Aorta (tissue), 5 donors: ENCODE results near the gene SLC25A47. TPM values are rescaled to one million over a fixed set of nuclear protein-coding genes. Genes with fewer than 3 reads are reported as not detected.

Source experiments
- ATAC-seq: fragments of 200-7000 bp; cut with Tn5 transposase; one replicate; pipeline ENCODE4 v1.9.1; 2022; ENCODE audit warnings: moderate library complexity; ENCODE audit not compliant: low FRiP score
- DNase-seq, 2 donors: peaks; one replicate each; pipeline ENCODE4 v3.0.0-alpha.2; 2020
- H3K27ac ChIP-seq, 2 donors: one replicate each; pipeline ENCODE4 v1.5.1; 2013; ENCODE audit warnings: low read length in 2 of 2, mild to moderate bottlenecking in 2 of 2, moderate library complexity in 2 of 2, control low read depth in 1 of 2, inconsistent platforms in 1 of 2, low read depth in 1 of 2
- H3K27me3 ChIP-seq, 2 donors: one replicate each; pipeline ENCODE4 v1.6.1; 2013; ENCODE audit warnings: control low read depth in 1 of 2, low read length in 1 of 2, mild to moderate bottlenecking in 1 of 2, moderate library complexity in 1 of 2; ENCODE audit not compliant: insufficient read depth in 2 of 2, control insufficient read depth in 1 of 2
- H3K36me3 ChIP-seq, 2 donors: one replicate each; pipeline ENCODE4 v1.6.1; 2013; ENCODE audit warnings: control low read depth in 1 of 2, low read length in 1 of 2, mild to moderate bottlenecking in 1 of 2; ENCODE audit not compliant: insufficient read depth in 2 of 2, control insufficient read depth in 1 of 2
- H3K4me1 ChIP-seq, 2 donors: one replicate each; pipeline ENCODE4 v1.6.1; 2013; ENCODE audit warnings: low read length in 2 of 2, control low read depth in 1 of 2, mild to moderate bottlenecking in 1 of 2, moderate library complexity in 1 of 2; ENCODE audit not compliant: insufficient read depth in 2 of 2, control insufficient read depth in 1 of 2
- H3K4me3 ChIP-seq, 2 donors: one replicate each; pipeline ENCODE4 v1.5.1; 2013; ENCODE audit warnings: low read length in 2 of 2, control low read depth in 1 of 2, mild to moderate bottlenecking in 1 of 2
- H3K9me3 ChIP-seq: one replicate; pipeline ENCODE4 v1.6.1; 2013; ENCODE audit warnings: mild to moderate bottlenecking, low read length; ENCODE audit not compliant: control insufficient read depth
- WGBS, 2 donors: extraction: QIAGEN DNeasy Blood & Tissue Kit; methylation state at CpG; one replicate each; pipeline ENCODE4 v1.1.7; 2013; 5-methylcytosine and 5-hydroxymethylcytosine counted together
- intact Hi-C, 2 donors: fragments of 100-400 bp; cut with DNase I; formaldehyde crosslinking; loops; one replicate each; pipeline versions ENCODE4 v1.14.2 to v1.15.0; 2022
- polyA plus RNA-seq, 2 donors: library from polyadenylated mRNA; stranded (reverse); fragments of 200-250 nt; gene quantifications; one replicate each; pipeline ENCODE4 v1.2.3, GENCODE V29; 2013
- total RNA-seq, 2 donors: library from RNA; stranded (reverse); fragmentation: NEBNext Ultra II Directional; extraction: Animal tissue kit (Norgen Biotek cat#: 25700); gene quantifications; one replicate each; pipeline ENCODE4 v1.2.1, GENCODE V29; 2021
- donor health status: healthy with polysubstance abuse.
- donor health status: Bipolar disorder and iron deficiency.
- donor health status: DM: no; HTN: no; CAD: no.
- donor health status: DM: no; HTN: no; CAD: no.
- donor health status: DM: yes; HTN: yes; CAD: no.

The SLC25A47 gene
- total and polyA plus RNA-seq, 4 donors: not detected

GRCh38 chr14:100370003-100370402, 46.9 kb downstream of the SLC25A47 start:
- DNase-seq (no peak), ATAC-seq (no peak)
- intact Hi-C loops: loop anchor here in 1 of 2 donors (10.0 kb wide), 2 partner anchors 125 to 385 kb away; no protein-coding TSS in a partner anchor
- WGBS, 2 donors: 88 to 94% methylated on average over 4 of the region's 4 CpGs
- Histone ChIP-seq H3K4me3 (no peak overlapping the region), H3K9me3 (no peaks in the 10 kb centered on the region), H3K27me3 (no peaks in the 10 kb centered on the region), H3K4me1 (peaks cover 0 to 4% of the 10 kb centered on the region in 2 donors), H3K27ac (no peak overlapping the region), H3K36me3 (peaks cover 0 to 2% of the 10 kb centered on the region in 2 donors)

- Histone ChIP-seq H3K27me3 (no peaks in the 10 kb centered on the region), H3K4me3 (no peak overlapping the region), H3K9me3 (no peaks in the 10 kb centered on the region), H3K4me1 (peaks cover 0 to 4% of the 10 kb centered on the region in 2 donors), H3K36me3 (peaks cover 0 to 2% of the 10 kb centered on the region in 2 donors), H3K27ac (no peak overlapping the region)
- DNase-seq (no peak), ATAC-seq (no peak)
- intact Hi-C loops: loop anchor here in 1 of 2 donors (10.0 kb wide), 2 partner anchors 127 to 387 kb away; no protein-coding TSS in a partner anchor
- 87 to 88% methylated on average over 6 of the region's 6 CpGs for WGBS, 2 donors
Measured at GRCh38 chr14:100371773-100372172, 48.6 kb downstream of the SLC25A47 start.

DNA sequence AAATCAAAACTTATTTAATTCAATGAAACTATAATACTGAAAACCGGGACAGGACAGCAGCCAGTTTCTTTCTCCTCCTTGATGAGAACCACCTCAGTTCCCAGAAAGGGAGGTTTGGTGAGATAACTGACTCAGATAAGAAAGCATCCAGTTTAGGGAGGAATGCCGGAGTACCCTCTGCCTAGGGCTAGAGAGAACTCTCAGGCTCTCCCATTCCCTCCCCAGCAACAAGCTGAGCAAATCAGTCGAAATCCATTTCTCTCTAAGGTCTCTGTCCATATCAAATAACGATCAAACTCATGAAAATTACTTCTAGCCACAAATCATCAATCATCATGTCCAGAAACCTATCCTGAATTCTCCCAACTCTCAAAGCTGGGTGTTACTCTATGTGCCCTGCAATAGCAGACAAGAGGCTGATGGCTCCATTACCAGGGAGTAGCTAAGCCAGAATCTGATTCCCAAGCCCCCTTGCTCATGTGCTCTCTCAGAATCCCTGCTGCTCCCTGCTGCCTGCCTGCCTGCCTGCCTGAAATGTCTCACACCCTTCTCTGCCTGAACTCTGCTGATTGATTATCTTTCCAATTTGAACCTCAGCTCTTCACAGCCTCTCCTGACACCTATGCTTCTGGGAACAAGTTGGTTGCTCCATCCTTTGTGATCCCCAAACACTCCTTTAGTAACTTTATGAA, 49.4 kb downstream of the SLC25A47 start:
- 80 to 83% methylated on average over 4 of the region's 4 CpGs for WGBS, 2 donors
- peaks cover 0 to 4% of the 10 kb centered on the region in 2 donors for H3K4me1 ChIP-seq
- ATAC-seq (no peak), DNase-seq (no peak)
- H3K27me3 ChIP-seq: no peaks in the 10 kb centered on the region
- intact Hi-C loops: loop anchor here in 1 of 2 donors (10.0 kb wide), 2 partner anchors 128 to 388 kb away; no protein-coding TSS in a partner anchor
- no peak overlapping the region for H3K4me3 ChIP-seq
- H3K27ac ChIP-seq: no peak overlapping the region
- H3K36me3 ChIP-seq: peaks cover 0 to 2% of the 10 kb centered on the region in 2 donors
- no peaks in the 10 kb centered on the region for H3K9me3 ChIP-seq

- no peaks in the 10 kb centered on the region for H3K36me3 ChIP-seq
- no peak overlapping the region for H3K27ac ChIP-seq
- intact Hi-C loops: loop anchor here in 1 of 2 donors (10.0 kb wide), 2 partner anchors 129 to 389 kb away; no protein-coding TSS in a partner anchor
- H3K27me3 ChIP-seq: no peaks in the 10 kb centered on the region
- DNase-seq: no peak
- ATAC-seq: no peak
- H3K9me3 ChIP-seq: no peaks in the 10 kb centered on the region
- WGBS, 2 donors: 86 to 88% methylated on average over 2 of the region's 2 CpGs
- peaks cover 0 to 4% of the 10 kb centered on the region in 2 donors for H3K4me1 ChIP-seq
- H3K4me3 ChIP-seq: no peak overlapping the region
Measured at GRCh38 chr14:100374270-100374669, 51.1 kb downstream of the SLC25A47 start.

DNA sequence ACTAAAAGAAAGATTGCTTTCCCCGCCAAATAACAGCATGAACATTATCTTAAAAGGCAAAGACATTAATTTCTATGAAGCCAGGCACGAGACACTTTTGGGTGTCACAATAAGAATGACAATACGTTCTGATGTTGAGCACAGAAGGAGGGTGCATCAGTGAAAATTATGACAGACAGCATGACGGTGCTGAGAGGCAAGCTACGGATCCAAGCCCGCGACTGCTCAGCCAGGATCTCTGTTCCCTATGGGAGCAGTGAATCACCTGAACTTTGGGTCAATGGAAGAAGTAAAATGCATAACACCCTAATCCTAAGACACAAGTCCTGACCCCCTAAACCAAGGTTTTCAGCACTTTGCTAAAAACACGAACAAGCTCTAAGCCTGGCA, 51.7 kb downstream of the SLC25A47 start:
- peaks cover 0 to 4% of the 10 kb centered on the region in 2 donors for H3K4me1 ChIP-seq
- ATAC-seq: no peak

DNA sequence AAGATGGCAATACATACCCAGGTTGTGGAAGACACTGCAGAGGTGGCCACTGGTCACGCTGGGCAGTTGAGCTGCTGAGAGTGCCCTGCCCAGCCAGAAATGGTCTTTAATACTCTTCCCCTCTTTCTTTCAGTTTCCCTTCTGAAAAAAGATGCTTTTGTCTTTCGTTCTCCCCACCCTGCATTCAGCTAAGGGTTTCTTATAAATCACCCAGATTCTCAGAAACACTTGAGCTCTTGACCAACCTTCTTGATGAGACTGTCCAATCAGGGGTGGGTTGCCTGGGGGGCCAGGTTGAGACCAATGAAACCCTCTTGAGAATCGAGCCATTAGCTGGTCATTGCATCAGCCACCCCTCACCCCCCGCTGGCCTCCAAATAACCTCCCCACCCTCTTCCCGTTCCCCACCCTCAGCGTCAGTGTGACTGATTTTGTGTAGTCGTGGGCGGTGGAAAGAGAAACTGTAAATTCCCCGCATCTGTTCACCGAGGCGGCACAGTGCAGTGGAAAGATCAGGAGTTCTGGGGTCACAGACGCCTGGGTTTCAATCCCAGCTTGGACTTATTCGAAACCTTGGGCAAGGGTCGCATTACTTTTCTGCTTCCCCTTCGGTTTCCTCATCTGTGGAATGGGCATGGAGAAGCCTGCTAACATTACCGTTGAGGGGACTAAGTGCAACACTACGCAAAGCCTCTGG, 52.3 kb downstream of the SLC25A47 start:
- intact Hi-C loops: loop anchor here (5.0 to 10.0 kb wide), 5 partner anchors 68 to 393 kb away; partner anchors contain the start of gene SLC25A29 (in 2 of the 2)
- ATAC-seq (peak; percentile 81), DNase-seq (peak; percentile 88 to 92)
- H3K4me1 ChIP-seq: peaks cover 0 to 4% of the 10 kb centered on the region in 2 donors
- no peaks in the 10 kb centered on the region for H3K36me3 ChIP-seq
- H3K27me3 ChIP-seq: no peaks in the 10 kb centered on the region
- no peaks in the 10 kb centered on the region for H3K9me3 ChIP-seq
- H3K4me3 ChIP-seq: peak overlapping the region; percentile 46 to 52
- 3 to 6% methylated on average over 17 of the region's 17 CpGs for WGBS, 2 donors
- H3K27ac ChIP-seq: peak overlapping the region; percentile 66 to 86

More for the DNA sequence above, 51.7 kb downstream of the SLC25A47 start:
- Histone ChIP-seq H3K27me3 (no peaks in the 10 kb centered on the region), H3K36me3 (no peaks in the 10 kb centered on the region), H3K4me3 (no peak overlapping the region), H3K27ac (peak overlapping the region in 1 of 2 donors; percentile 26), H3K9me3 (no peaks in the 10 kb centered on the region)
- DNase-seq: peak in 1 of 2 donors; percentile 65
- 76 to 84% methylated on average over 8 of the region's 8 CpGs for WGBS, 2 donors
- intact Hi-C loops: loop anchor here (5.0 to 10.0 kb wide), 5 partner anchors 68 to 393 kb away; partner anchors contain the start of gene SLC25A29 (in 2 of the 2)

DNA sequence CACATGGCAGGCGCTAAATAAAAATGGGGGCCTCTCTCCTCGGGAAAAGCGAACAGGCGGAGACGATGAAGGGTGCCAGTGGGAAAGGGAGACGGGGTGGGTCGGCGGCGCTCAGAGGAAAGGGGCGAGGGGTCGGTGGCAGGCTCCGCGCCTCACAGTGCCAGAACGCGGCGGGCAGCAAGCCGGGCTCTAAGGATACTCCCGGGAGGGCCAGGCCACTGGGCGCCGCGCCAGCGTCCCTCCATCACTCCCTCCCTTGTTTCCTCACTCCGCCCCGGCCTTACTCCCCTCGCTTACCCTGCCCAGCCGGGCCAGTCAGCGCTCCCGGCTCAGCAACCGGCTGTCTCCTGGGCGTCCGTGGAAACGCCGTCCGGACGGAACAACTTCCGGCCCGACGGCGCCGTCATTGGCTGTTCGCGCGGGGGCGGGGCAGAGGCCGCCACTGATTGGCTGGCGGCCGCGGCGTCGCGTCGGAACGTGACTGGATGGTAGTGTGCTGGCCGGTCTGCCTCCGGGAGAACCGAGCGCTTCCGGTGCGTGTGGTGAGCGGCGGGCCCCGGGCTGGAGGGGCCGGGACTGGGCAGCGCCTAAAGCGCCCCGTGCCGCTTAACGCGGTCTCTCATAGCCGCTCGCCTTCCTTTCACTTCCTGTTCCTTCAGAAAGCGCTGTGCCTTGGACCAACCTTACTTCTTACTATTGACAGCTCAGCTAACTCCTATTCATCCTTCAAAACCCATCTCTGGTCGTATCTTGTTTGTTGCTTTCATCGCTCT, 53.0 kb downstream of the SLC25A47 start, which contains the start of gene WDR25:
Gene WDR25 (plus strand): TSS at position 523 of the 773 bp plus-strand sequence.
- intact Hi-C loops: loop anchor here (2.0 to 10.0 kb wide), 6 partner anchors 69 to 394 kb away; partner anchors contain the start of gene SLC25A29 (in 2 of the 2)

DNA sequence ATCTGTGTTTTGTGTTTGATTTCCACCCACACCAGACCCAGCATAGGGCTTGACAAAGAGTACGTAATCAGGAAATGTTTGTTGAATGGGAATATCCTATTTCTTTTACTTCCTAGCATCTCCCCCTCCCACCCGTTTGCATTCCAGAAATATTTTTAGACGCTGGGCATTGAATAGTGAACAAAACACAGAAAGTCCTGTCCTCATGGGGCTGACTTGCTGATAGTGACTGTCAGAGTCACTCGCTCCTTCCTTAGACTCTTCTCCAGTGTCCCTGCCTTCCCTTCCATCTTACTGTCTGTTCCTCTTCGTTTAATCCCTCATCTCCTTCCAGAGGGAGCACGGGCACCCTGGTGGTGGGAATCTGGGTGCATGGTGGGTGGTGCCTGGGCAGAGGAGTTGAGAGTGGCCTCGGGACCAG, 53.6 kb downstream of the SLC25A47 start:
- H3K27ac ChIP-seq: peak overlapping the region in 1 of 2 donors; percentile 21
- no peaks in the 10 kb centered on the region for H3K9me3 ChIP-seq
- ATAC-seq: no peak
- H3K4me3 ChIP-seq: peak overlapping the region; percentile 22 to 63
- intact Hi-C loops: loop anchor here (2.0 to 10.0 kb wide), 6 partner anchors 69 to 394 kb away; partner anchors contain the start of gene SLC25A29 (in 2 of the 2)
- WGBS, 2 donors: 13 to 20% methylated on average over 7 of the region's 7 CpGs
- H3K4me1 ChIP-seq: peaks cover 0 to 4% of the 10 kb centered on the region in 2 donors
- no peak for DNase-seq
- no peaks in the 10 kb centered on the region for H3K27me3 ChIP-seq
- H3K36me3 ChIP-seq: no peaks in the 10 kb centered on the region

More for the DNA sequence above, 53.0 kb downstream of the SLC25A47 start, which contains the start of gene WDR25:
- peaks cover 0 to 4% of the 10 kb centered on the region in 2 donors for H3K4me1 ChIP-seq
- peak; percentile 98 for ATAC-seq
- WGBS, 2 donors: 0% methylated on average over 73 to 74 of the region's 74 CpGs
- no peaks in the 10 kb centered on the region for H3K27me3 ChIP-seq
- H3K9me3 ChIP-seq: no peaks in the 10 kb centered on the region
- H3K27ac ChIP-seq: peak within 1 kb of the TSS; percentile 66 to 86
- DNase-seq: peak; percentile 96 to 97
- H3K36me3 ChIP-seq: no peaks in the 10 kb centered on the region
- H3K4me3 ChIP-seq: peak within 1 kb of the TSS; percentile 46 to 63
